ENCODE measurements around the gene C1orf216. TPM values are rescaled to one million over a fixed set of nuclear protein-coding genes. Genes with fewer than 3 reads are reported as not detected.

The C1orf216 gene
- total and polyA plus RNA-seq, 5 experiments from 2014 or later: 3.8 to 8.1 (median 4.7) TPM

Other genes with a start within 250 kb of the C1orf216 start
- gene KIAA0319L, start 161.5 kb downstream of the C1orf216 start, total RNA-seq: 10 to 100 TPM; 70.9 to 71.1 TPM
- 10 to 100 TPM; 16.0 to 25.2 (median 21.9) TPM for gene KIAA0319L, start 161.5 kb downstream of the C1orf216 start, polyA plus RNA-seq
- 10 to 100 TPM; 25.0 to 25.6 TPM for gene NCDN, start 161.1 kb downstream of the C1orf216 start, total RNA-seq
- gene NCDN, start 161.1 kb downstream of the C1orf216 start, polyA plus RNA-seq: 10 to 100 TPM; 11.7 to 18.1 (median 16.6) TPM
- gene TFAP2E, start 145.6 kb downstream of the C1orf216 start, total RNA-seq: 1 to 10 TPM; 2.6 to 3.2 TPM
- under 1 TPM; 0.20 to 0.59 (median 0.40) TPM for gene TFAP2E, start 145.6 kb downstream of the C1orf216 start, polyA plus RNA-seq
- 10 to 100 TPM; 26.1 to 27.5 TPM for gene PSMB2, start 77.4 kb downstream of the C1orf216 start, total RNA-seq
- 10 to 100 TPM; 60.3 to 72.5 (median 65.6) TPM for gene PSMB2, start 77.4 kb downstream of the C1orf216 start, polyA plus RNA-seq
- gene CLSPN, start 51.1 kb upstream of the C1orf216 start, total RNA-seq: under 1 TPM; 0.16 to 0.49 TPM
- gene CLSPN, start 51.1 kb upstream of the C1orf216 start, polyA plus RNA-seq: under 1 TPM in 2 of 3 donors, not detected in 1; 0.05 TPM
- gene AGO4, start 89.1 kb upstream of the C1orf216 start, total RNA-seq: 10 to 100 TPM; 12.1 to 12.8 TPM
- 1 to 10 TPM; 2.2 to 5.9 (median 2.7) TPM for gene AGO4, start 89.1 kb upstream of the C1orf216 start, polyA plus RNA-seq
- gene AGO1, start 164.3 kb upstream of the C1orf216 start, total RNA-seq: 10 to 100 TPM; 27.7 to 28.3 TPM
- 1 to 10 TPM; 6.1 to 9.9 (median 7.9) TPM for gene AGO1, start 164.3 kb upstream of the C1orf216 start, polyA plus RNA-seq
- gene AGO3, start 212.2 kb upstream of the C1orf216 start, total RNA-seq: 10 to 100 TPM; 38.6 to 40.8 TPM
- gene AGO3, start 212.2 kb upstream of the C1orf216 start, polyA plus RNA-seq: 10 to 100 TPM in 1 of 3 donors, 1 to 10 TPM in 2; 5.7 to 16.8 (median 8.6) TPM